WERI-Rb-1 (cell line): ENCODE results near the gene DHX38.

ENCODE experiments used
- DNase-seq: peaks from one replicate; pipeline ENCODE4 v3.0.0-alpha.2; 2020
- H3K27ac ChIP-seq: fragments of 250-450 bp; sonication (Bioruptor Pico); 2 replicates; pipeline ENCODE4 v1.5.1; 2020; ENCODE audit warnings: mild to moderate bottlenecking, moderate library complexity
- H3K27me3 ChIP-seq: fragments of 250-450 bp; sonication (Bioruptor Pico); 2 replicates; pipeline ENCODE4 v1.5.1; 2021; ENCODE audit warnings: mild to moderate bottlenecking, low read depth, moderate library complexity; ENCODE audit not compliant: insufficient read depth, severe bottlenecking
- H3K36me3 ChIP-seq: fragments of 250-450 bp; sonication (Bioruptor Pico); 2 replicates; pipeline ENCODE4 v1.5.1; 2020; ENCODE audit warnings: mild to moderate bottlenecking, moderate library complexity
- H3K4me3 ChIP-seq: 2 replicates; pipeline ENCODE4 v1.5.1; 2011; ENCODE audit warnings: low read depth, mild to moderate bottlenecking, control low read depth, low read length
- H3K9me3 ChIP-seq: fragments of 250-450 bp; sonication (Bioruptor Pico); 2 replicates; pipeline ENCODE4 v1.5.1; 2021; ENCODE audit warnings: mild to moderate bottlenecking, moderate library complexity; ENCODE audit not compliant: severe bottlenecking
- CTCF ChIP-seq: IDR thresholded peaks from 2 replicates; pipeline ENCODE4 v1.5.1; 2011; ENCODE audit warnings: low read depth, mild to moderate bottlenecking, control low read depth, inconsistent platforms, low read length

Gene DHX38

GRCh38 chr16:72159386-72159785, 65.7 kb downstream of the DHX38 start:
- no peaks in the 10 kb centered on the region for H3K27me3 ChIP-seq
- no peaks in the 10 kb centered on the region for H3K36me3 ChIP-seq
- peaks cover 3% of the 10 kb centered on the region for H3K9me3 ChIP-seq
- TF ChIP-seq CTCF: no peak
- no peak for DNase-seq
- peak overlapping the region; percentile 21; the same call in 1 of the 2 replicates for H3K27ac ChIP-seq
- H3K4me3 ChIP-seq: no peak overlapping the region

GRCh38 chr16:72159801-72160200, 66.2 kb downstream of the DHX38 start:
- peaks cover 3% of the 10 kb centered on the region for H3K9me3 ChIP-seq
- no peak for TF ChIP-seq CTCF
- H3K27me3 ChIP-seq: no peaks in the 10 kb centered on the region
- no peak overlapping the region for H3K4me3 ChIP-seq
- H3K27ac ChIP-seq: peak overlapping the region; percentile 21
- peak; percentile 52 for DNase-seq
- H3K36me3 ChIP-seq: no peaks in the 10 kb centered on the region

GRCh38 chr16:72162105-72162692, 68.6 kb downstream of the DHX38 start:
- no peak overlapping the region for H3K4me3 ChIP-seq
- no peak overlapping the region for H3K27ac ChIP-seq
- no peak for DNase-seq
- no peaks in the 10 kb centered on the region for H3K27me3 ChIP-seq
- H3K36me3 ChIP-seq: no peaks in the 10 kb centered on the region
- no peak for TF ChIP-seq CTCF
- peaks cover 7% of the 10 kb centered on the region for H3K9me3 ChIP-seq
